HFF-Myc (cell line): Measurements from ENCODE around the gene GAD1.

Experiments
- DNase-seq: peaks from one replicate; pipeline ENCODE4 v3.0.0-alpha.2; 2011; ENCODE audit warnings: low read depth; ENCODE audit errors: extremely low read depth
- H3K4me3 ChIP-seq: replicated peaks from 2 replicates; pipeline ENCODE4 v1.5.1; 2011; ENCODE audit warnings: low read depth, mild to moderate bottlenecking, control low read depth, low read length
- TF ChIP-seq, protein P1 (sequence below): IDR thresholded peaks from 2 replicates; pipeline ENCODE4 v1.5.1; 2012; ENCODE audit warnings: mild to moderate bottlenecking, low read depth, low read length, control low read depth; ENCODE audit errors: missing control alignments

Gene GAD1

DNA sequence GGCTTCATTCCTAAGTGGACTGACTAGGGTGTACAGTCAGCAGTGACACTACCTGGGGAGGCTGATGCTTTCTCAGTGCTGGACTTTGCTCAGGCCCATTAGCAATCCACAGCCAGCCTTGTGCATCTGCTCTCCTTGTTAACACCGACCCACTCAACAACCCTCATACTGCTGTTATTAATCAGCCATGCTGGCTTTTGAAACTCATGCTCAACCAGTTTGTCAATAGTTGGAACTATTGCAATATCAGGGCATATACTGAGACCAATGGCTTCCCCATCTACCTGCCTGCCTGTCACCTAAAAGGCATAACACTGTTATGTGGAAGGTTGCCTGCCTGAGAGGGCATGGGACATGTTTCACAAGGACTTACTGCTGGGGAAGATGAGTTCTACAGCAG lies 39.4 kb downstream of the GAD1 start:
- H3K4me3 ChIP-seq = no peak overlapping the region
- TF ChIP-seq, protein P1, sequence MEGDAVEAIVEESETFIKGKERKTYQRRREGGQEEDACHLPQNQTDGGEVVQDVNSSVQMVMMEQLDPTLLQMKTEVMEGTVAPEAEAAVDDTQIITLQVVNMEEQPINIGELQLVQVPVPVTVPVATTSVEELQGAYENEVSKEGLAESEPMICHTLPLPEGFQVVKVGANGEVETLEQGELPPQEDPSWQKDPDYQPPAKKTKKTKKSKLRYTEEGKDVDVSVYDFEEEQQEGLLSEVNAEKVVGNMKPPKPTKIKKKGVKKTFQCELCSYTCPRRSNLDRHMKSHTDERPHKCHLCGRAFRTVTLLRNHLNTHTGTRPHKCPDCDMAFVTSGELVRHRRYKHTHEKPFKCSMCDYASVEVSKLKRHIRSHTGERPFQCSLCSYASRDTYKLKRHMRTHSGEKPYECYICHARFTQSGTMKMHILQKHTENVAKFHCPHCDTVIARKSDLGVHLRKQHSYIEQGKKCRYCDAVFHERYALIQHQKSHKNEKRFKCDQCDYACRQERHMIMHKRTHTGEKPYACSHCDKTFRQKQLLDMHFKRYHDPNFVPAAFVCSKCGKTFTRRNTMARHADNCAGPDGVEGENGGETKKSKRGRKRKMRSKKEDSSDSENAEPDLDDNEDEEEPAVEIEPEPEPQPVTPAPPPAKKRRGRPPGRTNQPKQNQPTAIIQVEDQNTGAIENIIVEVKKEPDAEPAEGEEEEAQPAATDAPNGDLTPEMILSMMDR = no peak
- no peak for DNase-seq

DNA sequence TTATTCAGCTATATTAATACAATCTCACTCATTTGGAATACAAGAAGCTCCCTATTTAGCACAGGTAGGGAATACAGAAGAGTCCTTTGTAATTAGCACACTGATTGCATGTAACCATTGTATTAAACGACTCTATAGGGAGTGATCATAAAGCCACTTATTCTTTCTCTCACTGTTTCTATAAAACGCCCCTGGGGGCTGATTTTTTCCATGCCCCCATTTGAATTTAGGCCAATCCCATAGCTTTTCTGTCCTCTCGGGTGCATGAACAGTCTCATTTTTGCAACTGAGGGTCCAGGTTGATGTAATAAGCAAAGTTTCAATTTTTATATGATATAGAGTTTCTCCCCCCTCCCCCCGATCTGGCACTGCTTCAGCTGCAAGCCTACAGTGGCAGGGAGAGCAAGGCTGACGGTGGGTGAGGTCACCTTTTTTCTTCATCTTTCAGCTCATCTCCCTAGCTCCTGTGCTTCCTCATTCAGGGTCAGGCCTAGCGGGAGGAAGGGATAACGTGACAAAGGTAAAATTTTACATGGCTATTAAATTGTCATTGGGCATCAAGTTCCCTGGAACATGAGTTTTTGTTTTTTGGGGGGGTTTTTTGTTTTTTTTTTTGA lies 45.7 kb downstream of the GAD1 start:
- TF ChIP-seq, protein P1 = no peak
- H3K4me3 ChIP-seq = no peak overlapping the region
- no peak for DNase-seq

DNA sequence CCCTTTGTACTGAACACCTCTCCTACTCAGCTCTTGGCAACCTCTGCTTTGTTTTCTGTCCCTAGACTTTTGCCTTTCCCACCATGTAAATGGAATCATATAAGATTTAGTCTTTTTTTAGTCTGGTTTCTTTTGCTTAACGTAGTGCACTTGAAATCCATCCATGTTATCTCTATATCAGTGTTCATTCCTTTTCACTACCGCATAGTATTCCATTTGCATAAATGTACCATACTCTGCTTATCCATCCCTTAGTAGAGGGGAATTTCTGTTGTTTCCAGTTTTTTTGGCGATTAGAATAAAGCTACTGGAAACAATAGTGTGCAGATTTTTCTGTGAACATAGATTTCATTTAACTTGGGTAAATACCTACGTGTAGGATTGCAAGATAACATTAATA lies 46.4 kb downstream of the GAD1 start:
- TF ChIP-seq, protein P1 = no peak
- DNase-seq = no peak
- no peak overlapping the region for H3K4me3 ChIP-seq

DNA sequence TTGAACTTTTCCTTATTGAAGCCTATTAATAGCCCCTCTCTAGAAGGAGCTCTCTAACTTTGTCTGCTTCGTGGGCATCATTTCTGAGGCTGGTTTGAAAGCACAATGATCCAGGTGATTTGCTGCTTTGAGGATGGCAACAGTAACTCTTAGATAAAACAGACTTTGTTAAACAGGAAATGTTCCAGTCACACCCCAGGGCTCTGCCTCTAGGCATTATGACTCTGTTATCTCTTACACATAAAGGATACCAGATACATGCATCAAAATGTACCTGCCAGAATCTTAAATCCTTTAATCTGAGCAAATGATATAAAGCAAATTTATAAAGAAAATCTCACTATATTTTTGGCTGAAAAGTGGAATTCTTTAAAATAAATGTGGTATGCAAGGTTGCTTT lies 52.3 kb downstream of the GAD1 start:
- no peak overlapping the region for H3K4me3 ChIP-seq
- no peak for DNase-seq
- TF ChIP-seq, protein P1 = no peak

DNA sequence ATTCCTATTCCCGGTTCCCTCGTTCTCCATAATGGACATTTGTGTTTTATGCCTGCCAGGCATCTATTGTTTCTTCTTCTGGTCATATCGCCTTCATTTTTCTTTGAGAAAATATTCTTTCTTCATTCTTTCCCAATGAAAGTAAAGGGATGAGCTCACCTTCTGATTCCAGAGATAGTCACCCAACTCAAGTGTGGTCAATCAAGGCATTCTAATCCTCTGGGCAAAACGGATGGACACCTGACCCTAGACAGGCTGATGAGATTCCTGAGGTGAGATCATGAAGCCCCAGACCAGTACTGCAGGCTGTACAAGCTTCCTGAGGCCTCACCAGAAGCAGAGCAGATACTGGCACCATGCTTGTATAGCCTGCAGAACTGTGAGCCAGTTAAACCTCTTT lies 52.8 kb downstream of the GAD1 start:
- no peak overlapping the region for H3K4me3 ChIP-seq
- DNase-seq = no peak
- TF ChIP-seq, protein P1 = no peak

DNA sequence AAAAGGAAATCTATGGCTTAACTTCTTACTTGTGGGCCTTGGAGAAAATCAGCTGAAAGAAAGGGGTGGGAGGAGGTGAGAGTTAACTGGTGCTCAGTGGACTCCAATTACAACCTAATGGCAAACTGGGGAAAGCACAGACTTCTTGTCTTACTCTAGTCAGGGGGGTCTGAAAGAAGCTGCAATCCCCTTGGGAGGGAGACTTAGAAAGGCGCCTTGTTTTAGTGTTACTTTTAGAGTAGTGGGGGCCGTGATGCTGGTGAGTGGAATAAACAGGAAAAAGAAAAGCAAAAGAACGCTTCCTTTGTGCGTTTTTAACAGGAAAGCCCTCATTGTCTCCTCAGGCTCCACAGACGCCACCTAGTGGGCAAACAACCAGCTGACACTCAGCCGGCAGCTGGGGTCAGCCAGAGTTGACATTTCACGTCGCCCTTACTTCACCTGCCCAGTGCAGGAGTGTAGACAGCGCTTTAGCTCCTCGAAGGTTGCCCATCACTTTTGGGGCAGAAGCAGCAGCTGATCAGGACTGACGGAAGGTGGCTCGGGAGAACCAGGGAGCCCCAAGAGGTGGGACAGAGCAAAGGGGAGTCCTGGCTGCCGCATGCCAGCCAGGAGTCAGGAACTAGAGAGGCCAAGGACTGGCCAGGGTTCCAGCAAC lies 56.5 kb downstream of the GAD1 start:
- DNase-seq = peak; percentile 40
- no peak overlapping the region for H3K4me3 ChIP-seq
- TF ChIP-seq, protein P1 = peak; percentile 99

DNA sequence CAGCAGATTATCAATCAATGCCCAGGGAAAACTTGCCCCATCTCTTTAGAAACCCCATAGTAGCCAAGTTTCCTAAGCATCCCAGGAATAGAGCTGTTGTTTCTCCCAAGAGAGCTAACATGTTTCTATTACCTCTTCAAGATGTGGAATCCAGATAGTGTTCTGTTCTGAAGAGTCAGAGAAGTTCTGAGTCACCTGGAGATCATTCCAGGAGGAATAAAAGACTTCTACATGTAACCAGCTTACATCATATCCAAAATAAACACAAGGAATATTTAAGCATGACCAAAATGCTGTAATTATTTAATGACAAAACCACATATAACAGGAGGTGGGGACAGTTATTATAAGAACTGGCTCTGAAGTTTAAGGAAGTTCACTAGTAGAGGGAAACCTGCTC lies 61.4 kb downstream of the GAD1 start:
- H3K4me3 ChIP-seq = no peak overlapping the region
- TF ChIP-seq, protein P1 = no peak
- no peak for DNase-seq
